ENCODE results near the gene MPZL3. TPM values are rescaled to one million over a fixed set of nuclear protein-coding genes. Genes with fewer than 3 reads are reported as not detected.

The MPZL3 gene
- total RNA-seq = under 1 TPM; 0.42 to 0.52 (median 0.48) TPM

GRCh38 chr11:118251858-118252652 is at the start of gene MPZL3:
TSS of gene MPZL3 (minus strand) at chr11:118252365. CDS start at chr11:118252294, 71 bp downstream.
- TF ChIP-seq EP300 (IDR thresholded peaks at IDR 0.05) (no peak), POLR2AphosphoS5 (IDR thresholded peaks at IDR 0.05) (peak; percentile 60 to 64)
- Histone ChIP-seq H3K27me3 (peaks cover 0 to 32% (median 0%) of the 10 kb centered on the region in 4 donors), H3K36me3 (no peaks in the 10 kb centered on the region), H3K27ac (replicated peaks in 1 of 4) (peak within 1 kb of the TSS; percentile 59 to 75 (median 65)), H3K4me3 (peak within 1 kb of the TSS; percentile 66 to 82 (median 70)), H3K9me3 (no peaks in the 10 kb centered on the region), H3K4me1 (peaks cover 0 to 17% (median 8%) of the 10 kb centered on the region in 4 donors)
- intact Hi-C loops (cut with DNase I) = no loop called here
- 2% methylated on average over 30 of the region's 33 CpGs for WGBS
- no peak for DNase-seq (ENCODE audit: extremely low spot score)

- 56% methylated on average over 8 of the region's 8 CpGs for WGBS
- no peak overlapping the region for H3K27ac ChIP-seq (replicated peaks in 1 of 4)
- H3K36me3 ChIP-seq = no peaks in the 10 kb centered on the region
- intact Hi-C loops (cut with DNase I) = no loop called here
- no peak for TF ChIP-seq POLR2A (IDR thresholded peaks at IDR 0.05; ENCODE audit: low read depth)
- TF ChIP-seq CTCF (IDR thresholded peaks at IDR 0.05) = no peak
- no peak for TF ChIP-seq POLR2AphosphoS5 (IDR thresholded peaks at IDR 0.05)
- TF ChIP-seq EP300 (IDR thresholded peaks at IDR 0.05) = no peak
- H3K9me3 ChIP-seq = no peaks in the 10 kb centered on the region
- no peaks in the 10 kb centered on the region for H3K4me1 ChIP-seq
- peaks cover 0 to 29% (median 0%) of the 10 kb centered on the region in 4 donors for H3K27me3 ChIP-seq
- no peak overlapping the region for H3K4me3 ChIP-seq
- DNase-seq (ENCODE audit: extremely low spot score) = peak; percentile 88
These were observed 49.5 kb upstream of the MPZL3 start for GRCh38 chr11:118301600-118302195.

- no peaks in the 10 kb centered on the region for H3K36me3 ChIP-seq
- 70% methylated on average over 3 of the region's 3 CpGs for WGBS
- H3K9me3 ChIP-seq = no peaks in the 10 kb centered on the region
- H3K4me1 ChIP-seq = no peaks in the 10 kb centered on the region
- H3K27me3 ChIP-seq = peaks cover 0 to 20% (median 0%) of the 10 kb centered on the region in 4 donors
- TF ChIP-seq CTCF (IDR thresholded peaks at IDR 0.05) (peak in 2 of 3 experiments; percentile 18 to 31), EP300 (IDR thresholded peaks at IDR 0.05) (no peak)
- no peak for DNase-seq (ENCODE audit: extremely low spot score)
- H3K4me3 ChIP-seq = no peak overlapping the region
- H3K27ac ChIP-seq (replicated peaks in 1 of 4) = no peak overlapping the region
- intact Hi-C loops (cut with DNase I) = no loop called here
These were observed 43.8 kb upstream of the MPZL3 start for GRCh38 chr11:118295815-118296454.

GRCh38 chr11:118295199-118295598 is 43.0 kb upstream of the MPZL3 start:
- DNase-seq (ENCODE audit: extremely low spot score) = no peak
- Histone ChIP-seq H3K4me1 (no peaks in the 10 kb centered on the region), H3K9me3 (no peaks in the 10 kb centered on the region), H3K4me3 (no peak overlapping the region), H3K27me3 (peaks cover 0 to 20% (median 0%) of the 10 kb centered on the region in 4 donors), H3K27ac (replicated peaks in 1 of 4) (no peak overlapping the region), H3K36me3 (no peaks in the 10 kb centered on the region)
- WGBS = 61% methylated on average over 5 of the region's 5 CpGs
- TF ChIP-seq CTCF (IDR thresholded peaks at IDR 0.05) = no peak
- intact Hi-C loops (cut with DNase I) = no loop called here

- WGBS = 94% methylated on average over 2 of the region's 2 CpGs
- no peaks in the 10 kb centered on the region for H3K36me3 ChIP-seq
- no peaks in the 10 kb centered on the region for H3K4me1 ChIP-seq
- H3K27me3 ChIP-seq = peaks cover 0 to 20% (median 0%) of the 10 kb centered on the region in 4 donors
- no peak overlapping the region for H3K4me3 ChIP-seq
- DNase-seq (ENCODE audit: extremely low spot score) = no peak
- H3K9me3 ChIP-seq = no peaks in the 10 kb centered on the region
- no peak overlapping the region for H3K27ac ChIP-seq (replicated peaks in 1 of 4)
- no peak for TF ChIP-seq EP300 (IDR thresholded peaks at IDR 0.05)
- TF ChIP-seq POLR2A (IDR thresholded peaks at IDR 0.05; ENCODE audit: low read depth) = no peak
- TF ChIP-seq POLR2AphosphoS5 (IDR thresholded peaks at IDR 0.05) = no peak
- no peak for TF ChIP-seq CTCF (IDR thresholded peaks at IDR 0.05)
- intact Hi-C loops (cut with DNase I) = loop anchor here (5.0 kb wide), 1 partner anchor 97 kb away; no protein-coding TSS in a partner anchor
These were observed 41.9 kb upstream of the MPZL3 start for GRCh38 chr11:118294053-118294452.
